GM06990 (cell line): ENCODE results near the gene ATF7IP2.

Source experiments
- DNase-seq: peaks from one replicate; pipeline ENCODE4 v3.0.0-alpha.2; 2011; ENCODE audit not compliant: insufficient read length; ENCODE audit errors: extremely low read depth
- H3K27me3 ChIP-seq: replicated peaks from 2 replicates; pipeline ENCODE4 v1.6.0; 2011; ENCODE audit warnings: low read length; ENCODE audit not compliant: control insufficient read depth, insufficient read depth
- H3K36me3 ChIP-seq: 2 replicates; pipeline ENCODE4 v1.5.1; 2011; ENCODE audit warnings: low read length; ENCODE audit not compliant: control insufficient read depth, insufficient read depth
- H3K4me3 ChIP-seq: replicated peaks from 2 replicates; pipeline ENCODE4 v1.5.1; 2011; ENCODE audit warnings: low read depth, mild to moderate bottlenecking, control low read depth, low read length
- TF ChIP-seq, protein P1 (sequence below): IDR thresholded peaks from 2 replicates; pipeline ENCODE4 v1.5.1; 2011; ENCODE audit warnings: low read length, control low read depth, mild to moderate bottlenecking, inconsistent platforms; ENCODE audit not compliant: insufficient read depth, poor library complexity, severe bottlenecking

ATF7IP2 gene

DNA sequence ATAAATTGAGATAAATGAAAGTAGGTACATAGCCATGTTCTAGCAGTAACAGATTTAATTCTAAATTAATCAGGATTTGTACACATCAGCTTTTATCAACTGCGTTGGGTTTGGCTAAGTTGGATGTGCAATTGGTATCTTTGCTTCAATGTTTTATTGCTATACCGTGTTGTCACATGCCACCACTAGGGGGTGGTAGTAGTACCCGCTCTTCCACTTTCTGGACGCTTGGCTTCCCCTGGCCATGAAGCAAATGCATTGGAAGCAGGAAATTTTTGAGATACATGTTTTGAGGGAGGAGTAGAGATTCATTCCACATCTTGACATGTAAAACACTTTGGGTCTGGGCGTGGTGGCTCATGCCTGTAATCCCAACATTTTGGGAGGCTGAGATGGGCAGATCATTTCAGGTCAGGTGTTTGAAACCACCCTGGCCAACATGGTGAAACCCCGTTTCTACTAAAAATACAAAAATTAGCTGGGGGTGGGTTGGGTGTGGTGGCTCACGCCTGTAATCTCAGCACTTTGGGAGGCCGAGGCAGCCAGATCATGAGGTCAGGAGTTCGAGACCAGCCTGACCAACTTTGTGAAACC is 135.9 kb downstream of the ATF7IP2 start:
- TF ChIP-seq, protein P1, sequence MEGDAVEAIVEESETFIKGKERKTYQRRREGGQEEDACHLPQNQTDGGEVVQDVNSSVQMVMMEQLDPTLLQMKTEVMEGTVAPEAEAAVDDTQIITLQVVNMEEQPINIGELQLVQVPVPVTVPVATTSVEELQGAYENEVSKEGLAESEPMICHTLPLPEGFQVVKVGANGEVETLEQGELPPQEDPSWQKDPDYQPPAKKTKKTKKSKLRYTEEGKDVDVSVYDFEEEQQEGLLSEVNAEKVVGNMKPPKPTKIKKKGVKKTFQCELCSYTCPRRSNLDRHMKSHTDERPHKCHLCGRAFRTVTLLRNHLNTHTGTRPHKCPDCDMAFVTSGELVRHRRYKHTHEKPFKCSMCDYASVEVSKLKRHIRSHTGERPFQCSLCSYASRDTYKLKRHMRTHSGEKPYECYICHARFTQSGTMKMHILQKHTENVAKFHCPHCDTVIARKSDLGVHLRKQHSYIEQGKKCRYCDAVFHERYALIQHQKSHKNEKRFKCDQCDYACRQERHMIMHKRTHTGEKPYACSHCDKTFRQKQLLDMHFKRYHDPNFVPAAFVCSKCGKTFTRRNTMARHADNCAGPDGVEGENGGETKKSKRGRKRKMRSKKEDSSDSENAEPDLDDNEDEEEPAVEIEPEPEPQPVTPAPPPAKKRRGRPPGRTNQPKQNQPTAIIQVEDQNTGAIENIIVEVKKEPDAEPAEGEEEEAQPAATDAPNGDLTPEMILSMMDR = peak; percentile 85
- no peak overlapping the region for H3K4me3 ChIP-seq
- DNase-seq = no peak
- no peaks in the 10 kb centered on the region for H3K27me3 ChIP-seq
- no peaks in the 10 kb centered on the region for H3K36me3 ChIP-seq

DNA sequence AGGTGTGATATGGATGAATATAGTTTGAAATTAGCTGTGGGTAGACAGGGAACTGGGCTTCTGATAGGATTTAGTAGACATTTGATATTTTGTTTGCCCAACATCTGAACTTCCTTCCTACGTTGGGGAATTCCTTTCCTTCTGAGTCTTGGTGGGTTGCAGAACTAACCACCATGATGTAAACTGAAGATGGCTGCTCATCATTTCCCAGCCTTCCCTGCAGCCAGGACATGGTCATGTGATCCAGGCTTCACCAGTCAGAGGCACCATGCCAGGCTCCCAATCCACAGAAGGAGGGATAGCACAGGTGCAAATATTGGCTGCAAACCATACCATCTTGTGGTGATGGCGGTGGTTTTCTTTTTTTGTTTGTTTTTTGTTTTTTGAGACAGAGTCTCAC is 137.1 kb downstream of the ATF7IP2 start:
- Histone ChIP-seq H3K27me3 (no peaks in the 10 kb centered on the region), H3K4me3 (no peak overlapping the region), H3K36me3 (no peaks in the 10 kb centered on the region)
- DNase-seq = no peak
- TF ChIP-seq, protein P1 = no peak

DNA sequence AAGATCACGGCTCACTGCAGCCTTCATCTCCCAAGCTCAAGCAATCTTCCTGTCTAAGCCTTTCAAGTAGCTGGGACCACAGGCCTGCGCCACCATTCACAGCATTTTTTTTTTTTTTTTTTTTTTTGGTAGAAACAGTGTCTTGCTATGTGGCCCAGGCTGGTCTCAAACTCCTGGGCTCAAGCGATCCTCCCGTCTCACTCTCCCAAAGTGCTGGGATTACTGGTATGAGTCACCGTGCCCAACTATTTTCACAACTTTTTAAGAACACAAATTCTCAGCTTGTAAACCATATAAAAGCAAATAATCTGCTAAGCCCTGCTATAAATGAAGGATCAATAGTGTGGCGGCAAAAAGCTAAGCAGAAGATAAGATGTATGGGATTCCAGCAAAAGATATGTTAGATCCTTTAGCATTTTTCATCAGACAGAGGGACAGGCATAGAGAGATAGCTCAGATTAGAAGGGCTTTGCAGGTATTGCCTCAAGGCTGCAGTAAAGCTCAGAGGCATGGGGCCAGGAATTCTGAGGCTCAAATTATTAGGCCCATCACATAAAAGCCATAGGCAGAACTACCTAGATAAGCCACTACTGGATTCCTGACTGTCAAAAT is 139.5 kb downstream of the ATF7IP2 start:
- Histone ChIP-seq H3K4me3 (no peak overlapping the region), H3K27me3 (no peaks in the 10 kb centered on the region), H3K36me3 (no peaks in the 10 kb centered on the region)
- DNase-seq = no peak
- TF ChIP-seq, protein P1 = no peak

DNA sequence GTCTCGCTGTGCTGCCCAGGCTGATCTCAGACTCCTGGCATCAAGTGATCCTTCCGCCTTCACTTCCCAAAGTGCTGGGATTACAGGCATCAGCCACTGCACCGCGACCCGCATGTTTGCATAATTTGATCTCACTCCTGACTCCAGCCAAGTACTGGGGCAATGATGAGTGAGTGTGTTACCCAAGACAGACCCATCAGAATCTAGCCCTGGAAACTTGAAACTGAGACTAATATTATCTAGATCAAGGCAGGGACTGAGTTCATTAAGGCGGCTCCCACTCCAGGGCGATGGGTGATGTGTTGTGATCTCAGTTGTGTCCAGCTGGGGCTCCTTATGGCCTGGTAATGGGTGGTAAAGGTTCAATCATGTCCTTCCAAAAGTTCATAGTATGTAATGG is 141.1 kb downstream of the ATF7IP2 start:
- TF ChIP-seq, protein P1 = no peak
- no peak overlapping the region for H3K4me3 ChIP-seq
- H3K27me3 ChIP-seq = no peaks in the 10 kb centered on the region
- H3K36me3 ChIP-seq = no peaks in the 10 kb centered on the region
- no peak for DNase-seq

DNA sequence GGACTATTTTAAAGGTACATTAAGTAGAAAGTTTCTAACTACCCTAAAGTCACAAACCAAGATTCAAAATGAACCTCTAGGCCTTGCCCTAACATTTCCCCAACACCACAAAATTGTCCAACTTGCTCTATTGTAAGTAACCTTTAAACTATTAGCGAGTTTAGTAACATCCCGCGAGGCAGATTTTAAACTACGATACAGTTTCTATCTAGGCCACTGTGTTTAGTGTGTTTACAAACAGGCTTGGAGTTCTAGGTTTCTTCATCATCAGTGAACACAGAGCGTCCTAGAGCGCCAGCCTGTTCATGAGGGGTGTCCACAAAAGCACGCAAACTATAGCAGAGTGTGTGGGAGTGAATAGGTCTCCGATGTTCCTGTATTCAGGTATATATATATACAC is 142.8 kb downstream of the ATF7IP2 start:
- no peak overlapping the region for H3K4me3 ChIP-seq
- no peak for DNase-seq
- H3K27me3 ChIP-seq = no peaks in the 10 kb centered on the region
- no peaks in the 10 kb centered on the region for H3K36me3 ChIP-seq
- TF ChIP-seq, protein P1 = no peak
